Psoas muscle (tissue), 8 donors: ENCODE data around the gene RAB9A. TPM values are rescaled to one million over a fixed set of nuclear protein-coding genes. Genes with fewer than 3 reads are reported as not detected.

Source experiments
- ATAC-seq, 4 donors: fragments of 200-7000 bp; cut with Tn5 transposase; one replicate each; pipeline ENCODE4 v1.9.1; 2020; ENCODE audit warnings: moderate library complexity in 3 of 4, mild to moderate bottlenecking in 2 of 4
- DNase-seq, 2 donors: peaks; one replicate each; pipeline ENCODE4 v3.0.0-alpha.2; 2020
- H3K27ac ChIP-seq: fragments of 200-600 bp; one replicate; pipeline ENCODE4 v1.8.0; 2022
- H3K27me3 ChIP-seq, 3 donors: fragments of 200-600 bp in 1 of 3; one replicate each; pipeline versions ENCODE4 v1.6.1 to v1.8.0; 2013 to 2022; ENCODE audit warnings: low read length in 2 of 3, mild to moderate bottlenecking in 2 of 3, moderate library complexity in 1 of 3; ENCODE audit not compliant: insufficient read depth in 3 of 3
- H3K36me3 ChIP-seq, 2 donors: fragments of 200-600 bp in 1 of 2; one replicate each; pipeline versions ENCODE4 v1.6.1 to v1.8.0; 2013 to 2022; ENCODE audit warnings: low read depth in 1 of 2, mild to moderate bottlenecking in 1 of 2, moderate library complexity in 1 of 2; ENCODE audit not compliant: insufficient read depth in 1 of 2
- H3K4me1 ChIP-seq: fragments of 200-600 bp; one replicate; pipeline ENCODE4 v1.8.0; 2022
- H3K4me3 ChIP-seq: fragments of 200-600 bp; one replicate; pipeline ENCODE4 v1.8.0; 2022; ENCODE audit warnings: mild to moderate bottlenecking
- H3K9me3 ChIP-seq: fragments of 200-600 bp; one replicate; pipeline ENCODE4 v1.8.0; 2022
- CTCF ChIP-seq: fragments of 200-600 bp; IDR thresholded peaks from one replicate; pipeline ENCODE4 v1.8.0; 2022; ENCODE audit warnings: antibody characterized with exemption
- WGBS, 3 donors: extraction: QIAGEN DNeasy Blood & Tissue Kit; methylation state at CpG; one replicate each; pipeline versions ENCODE4 v1.1.6 to v1.1.7; 2013; 5-methylcytosine and 5-hydroxymethylcytosine counted together
- intact Hi-C, 2 donors: fragments of 100-400 bp; cut with DNase I; formaldehyde crosslinking; loops; one replicate each; pipeline versions ENCODE4 v1.11.0 to v1.14.2; 2022
- polyA plus RNA-seq, 3 donors: library from polyadenylated mRNA; stranded (reverse); fragments of 200-250 nt; gene quantifications; one replicate each; pipeline ENCODE4 v1.2.3, GENCODE V29; 2013
- total RNA-seq, 4 donors: library from RNA; stranded (reverse); fragmentation: NEBNext Ultra II Directional in 2 of 4; extraction: Animal tissue kit (Norgen Biotek cat#: 25700) in 2 of 4; gene quantifications; one replicate each; pipeline versions ENCODE4 v1.2.1 to v1.2.4, GENCODE V29; 2021 to 2023
- donor health status: healthy with polysubstance abuse.
- donor health status: DM: no; HTN: no; CAD: no; lungs with moderate emphysema.
- donor health status: Bipolar disorder and iron deficiency.
- donor health status: healthy.
- donor health status: DM: yes; HTN: yes; CAD: no.
- donor health status: DM: no; HTN: no; CAD: no.
- donor health status: DM: no; HTN: no; CAD: no.
- donor health status: DM: yes; HTN: yes; CAD: no.

The RAB9A gene
- total and polyA plus RNA-seq, 7 donors, result 13.0 to 25.4 (median 14.8) TPM

GRCh38 chrX:13652287-13652793, 36.6 kb upstream of the RAB9A start:
- intact Hi-C loops, result no loop called here
- H3K27me3 ChIP-seq, result peaks cover 0 to 4% (median 0%) of the 10 kb centered on the region in 3 donors
- H3K4me1 ChIP-seq, result peaks cover 6% of the 10 kb centered on the region
- H3K27ac ChIP-seq, result peak overlapping the region; percentile 92
- no peak for TF ChIP-seq CTCF
- H3K9me3 ChIP-seq, result no peaks in the 10 kb centered on the region
- peaks cover 0 to 17% of the 10 kb centered on the region in 2 donors for H3K36me3 ChIP-seq
- 37 to 57% (median 43%) methylated on average over 7 of the region's 7 CpGs for WGBS, 3 donors
- ATAC-seq, result no peak
- DNase-seq, result no peak
- peak overlapping the region; percentile 79 for H3K4me3 ChIP-seq

GRCh38 chrX:13652850-13653693, 35.9 kb upstream of the RAB9A start, which contains the start of gene TCEANC:
Gene TCEANC (plus strand): TSS chrX:13653141. CDS start chrX:13662509, 9,368 bp downstream.
- peak; percentile 97 to 98 for DNase-seq
- H3K9me3 ChIP-seq, result no peaks in the 10 kb centered on the region
- peak within 1 kb of the TSS; percentile 92 for H3K27ac ChIP-seq
- peaks cover 0 to 17% of the 10 kb centered on the region in 2 donors for H3K36me3 ChIP-seq
- intact Hi-C loops, result no loop called here
- ATAC-seq, result peak; percentile 99 to 100 (median 100)
- WGBS, 3 donors, result 0 to 5% (median 1%) methylated on average over 34 to 54 of the region's 54 CpGs
- H3K4me3 ChIP-seq, result peak within 1 kb of the TSS; percentile 79
- H3K4me1 ChIP-seq, result peaks cover 6% of the 10 kb centered on the region
- no peak for TF ChIP-seq CTCF
- no peaks in the 10 kb centered on the region for H3K27me3 ChIP-seq

- peaks cover 0 to 17% of the 10 kb centered on the region in 2 donors for H3K36me3 ChIP-seq
- TF ChIP-seq CTCF, result no peak
- H3K27me3 ChIP-seq, result no peaks in the 10 kb centered on the region
- no peaks in the 10 kb centered on the region for H3K9me3 ChIP-seq
- peak overlapping the region; percentile 92 for H3K27ac ChIP-seq
- H3K4me3 ChIP-seq, result peak overlapping the region; percentile 79
- ATAC-seq (no peak), DNase-seq (no peak)
- intact Hi-C loops, result no loop called here
- peaks cover 6% of the 10 kb centered on the region for H3K4me1 ChIP-seq
Measured at GRCh38 chrX:13654116-13654515, 34.8 kb upstream of the RAB9A start.

- no peak overlapping the region for H3K27ac ChIP-seq
- no peak overlapping the region for H3K4me3 ChIP-seq
- no peaks in the 10 kb centered on the region for H3K27me3 ChIP-seq
- peaks cover 0 to 28% of the 10 kb centered on the region in 2 donors for H3K36me3 ChIP-seq
- intact Hi-C loops, result loop anchor here (5.0 kb wide), 3 partner anchors 77 to 377 kb away; partner anchors contain the start of genes OFD1 (in 1 of the 2) and TRAPPC2 (in 1 of the 2)
- no peaks in the 10 kb centered on the region for H3K9me3 ChIP-seq
- ATAC-seq (no peak), DNase-seq (no peak)
- peaks cover 6% of the 10 kb centered on the region for H3K4me1 ChIP-seq
- TF ChIP-seq CTCF, result no peak
- 82 to 97% (median 87%) methylated on average over 3 of the region's 3 CpGs for WGBS, 3 donors
Measured at GRCh38 chrX:13655674-13656073, 33.3 kb upstream of the RAB9A start.
